H1 (cell line): ENCODE results near the gene DLG1. TPM values are rescaled to one million over a fixed set of nuclear protein-coding genes. Genes with fewer than 3 reads are reported as not detected.

ENCODE experiments used
- CTCF ChIA-PET: fragments of 300-600 bp; sonication (Branson Sonifier 250); formaldehyde crosslinking; loops from one replicate; lab custom pipeline; 2021; ENCODE audit not compliant: partially characterized antibody; lab: Charles Lee
- POLR2A ChIA-PET: fragments of 300-600 bp; sonication (Branson Sonifier 250); formaldehyde crosslinking; loops from one replicate; lab custom pipeline; 2021; ENCODE audit warnings: inconsistent platforms; ENCODE audit not compliant: partially characterized antibody; lab: Charles Lee
- DNase-seq, 2 experiments: peaks; one replicate each; pipeline versions ENCODE4 v3.0.0 to v3.0.0-alpha.2; 2010 to 2022; ENCODE audit warnings: low spot score in 2 of 2, low read depth in 1 of 2, mixed read lengths in 1 of 2
- FAIRE-seq: peaks from 2 replicates; lab custom pipeline; 2011; peaks lifted over from hg19 to GRCh38; lab: Jason Lieb, UNC
- H2AFZ ChIP-seq: 2 replicates; pipeline ENCODE4 v1.8.1; 2012; ENCODE audit warnings: low read length, inconsistent platforms
- H2AK5ac ChIP-seq: 2 replicates; pipeline ENCODE4 v1.6.1; 2013; ENCODE audit warnings: low read depth, low read length
- H2BK120ac ChIP-seq: replicated peaks from 2 replicates; pipeline ENCODE3; 2013; ENCODE audit warnings: low read depth, low read length, inconsistent platforms
- H2BK12ac ChIP-seq: 2 replicates; pipeline ENCODE4 v1.6.1; 2013; ENCODE audit warnings: low read depth, low read length
- H2BK15ac ChIP-seq: 2 replicates; pipeline ENCODE4 v1.6.1; 2013; ENCODE audit warnings: low read length
- H2BK20ac ChIP-seq: 2 replicates; pipeline ENCODE4 v1.6.1; 2013; ENCODE audit warnings: low read length
- H2BK5ac ChIP-seq: 2 replicates; pipeline ENCODE4 v1.6.1; 2013; ENCODE audit warnings: low read depth, low read length
- H3K14ac ChIP-seq: 2 replicates; pipeline ENCODE4 v1.6.1; 2013; ENCODE audit warnings: inconsistent platforms; ENCODE audit not compliant: insufficient read length
- H3K18ac ChIP-seq: 2 replicates; pipeline ENCODE4 v1.6.1; 2013; ENCODE audit warnings: low read length; ENCODE audit errors: extremely low read depth
- H3K23ac ChIP-seq: 2 replicates; pipeline ENCODE4 v1.6.1; 2013; ENCODE audit warnings: inconsistent platforms; ENCODE audit not compliant: insufficient read length
- H3K23me2 ChIP-seq: 2 replicates; pipeline ENCODE4 v1.6.1; 2013; ENCODE audit warnings: low read depth, low read length
- H3K27ac ChIP-seq: 2 replicates; pipeline ENCODE4 v1.6.1; 2011; ENCODE audit warnings: low read depth, low read length, inconsistent platforms
- H3K27me3 ChIP-seq, 4 experiments: replicated peaks in 1 of 4; 1 replicate in 1 of 4; 2 replicates in 3 of 4; pipeline versions ENCODE4 v1.6.1 to v1.8.1; 2011 to 2013; ENCODE audit warnings: low read length in 3 of 4, mild to moderate bottlenecking in 3 of 4, inconsistent platforms in 2 of 4, mixed read lengths in 2 of 4, moderate library complexity in 1 of 4; ENCODE audit not compliant: control insufficient read depth in 3 of 4, insufficient read depth in 3 of 4; ENCODE audit errors: extremely low read depth in 1 of 4
- H3K36me3 ChIP-seq, 4 experiments: 2 replicates each; pipeline versions ENCODE4 v1.6.1 to v1.8.1; 2011 to 2013; ENCODE audit warnings: mild to moderate bottlenecking in 4 of 4, low read length in 3 of 4, moderate library complexity in 2 of 4, control low read depth in 1 of 4, inconsistent platforms in 1 of 4; ENCODE audit not compliant: insufficient read depth in 4 of 4, control insufficient read depth in 2 of 4
- H3K4ac ChIP-seq: replicated peaks from 2 replicates; pipeline ENCODE3; 2013; ENCODE audit warnings: low read length, low read depth, mixed read lengths, inconsistent platforms; ENCODE audit not compliant: insufficient read length
- H3K4me1 ChIP-seq, 4 experiments: replicated peaks in 1 of 4; 1 replicate in 1 of 4; 2 replicates in 3 of 4; pipeline versions ENCODE4 v1.6.1 to v1.8.1; 2011 to 2013; ENCODE audit warnings: low read length in 3 of 4, inconsistent platforms in 2 of 4, mixed read lengths in 1 of 4; ENCODE audit not compliant: insufficient read depth in 4 of 4, control insufficient read depth in 3 of 4
- H3K4me2 ChIP-seq, 2 experiments: 2 replicates each; pipeline versions ENCODE4 v1.6.1 to v1.8.1; 2011 to 2013; ENCODE audit warnings: low read depth in 2 of 2, low read length in 2 of 2, control low read depth in 1 of 2, inconsistent platforms in 1 of 2, mild to moderate bottlenecking in 1 of 2; ENCODE audit not compliant: insufficient read depth in 1 of 2
- H3K4me3 ChIP-seq, 4 experiments: fragments of 200-600, 300-600 bp in 1 of 4; sonication (generic), shearing (Covaris generic), sonication (Bioruptor Twin) in 1 of 4; 2 replicates each; pipeline versions ENCODE4 v1.5.1 to v1.8.1; 2011 to 2016; ENCODE audit warnings: low read length in 4 of 4, low read depth in 3 of 4, control low read depth in 2 of 4, inconsistent platforms in 2 of 4, mild to moderate bottlenecking in 2 of 4, mixed read lengths in 1 of 4, moderate library complexity in 1 of 4; ENCODE audit not compliant: insufficient read depth in 2 of 4; ENCODE audit errors: extremely low read depth in 1 of 4
- H3K56ac ChIP-seq: replicated peaks from 2 replicates; pipeline ENCODE3; 2013; ENCODE audit warnings: low read depth, mild to moderate bottlenecking, mixed read lengths, low read length, inconsistent platforms; ENCODE audit not compliant: insufficient read length
- H3K79me1 ChIP-seq: 2 replicates; pipeline ENCODE4 v1.6.1; 2013; ENCODE audit warnings: low read depth, low read length, control low read depth
- H3K79me2 ChIP-seq, 2 experiments: 2 replicates each; pipeline versions ENCODE4 v1.6.1 to v1.8.1; 2012 to 2013; ENCODE audit warnings: low read length in 2 of 2, mild to moderate bottlenecking in 2 of 2, inconsistent platforms in 1 of 2; ENCODE audit not compliant: insufficient read depth in 2 of 2, control insufficient read depth in 1 of 2
- H3K9ac ChIP-seq, 4 experiments: replicated peaks in 1 of 4; 1 replicate in 1 of 4; 2 replicates in 3 of 4; pipeline versions ENCODE4 v1.6.1 to v1.8.1; 2011 to 2013; ENCODE audit warnings: low read depth in 3 of 4, low read length in 3 of 4, control low read depth in 2 of 4, mild to moderate bottlenecking in 2 of 4, moderate library complexity in 2 of 4, inconsistent platforms in 1 of 4; ENCODE audit errors: extremely low read depth in 1 of 4
- H3K9me3 ChIP-seq, 2 experiments: 2 replicates each; pipeline versions ENCODE4 v1.6.1 to v1.8.1; 2012 to 2013; ENCODE audit warnings: mild to moderate bottlenecking in 2 of 2, moderate library complexity in 2 of 2, control low read depth in 1 of 2, inconsistent platforms in 1 of 2, low read depth in 1 of 2, low read length in 1 of 2, mixed read lengths in 1 of 2; ENCODE audit not compliant: insufficient read depth in 2 of 2
- H4K20me1 ChIP-seq, 2 experiments: replicated peaks in 1 of 2; 2 replicates each; pipeline versions ENCODE3 to v1.8.1; 2011 to 2013; ENCODE audit warnings: inconsistent platforms in 2 of 2, low read length in 2 of 2, mild to moderate bottlenecking in 1 of 2; ENCODE audit not compliant: insufficient read depth in 2 of 2, control insufficient read depth in 1 of 2
- H4K5ac ChIP-seq: 2 replicates; pipeline ENCODE4 v1.6.1; 2013; ENCODE audit warnings: low read length, low read depth, mixed read lengths, inconsistent platforms; ENCODE audit not compliant: insufficient read length
- H4K8ac ChIP-seq: 2 replicates; pipeline ENCODE4 v1.8.0; 2013; ENCODE audit warnings: mild to moderate bottlenecking, moderate library complexity, low read length, inconsistent platforms; ENCODE audit not compliant: insufficient read depth; ENCODE audit errors: extremely low read depth
- H4K91ac ChIP-seq: replicated peaks from 2 replicates; pipeline ENCODE3; 2013; ENCODE audit warnings: low read length, mixed read lengths, inconsistent platforms; ENCODE audit not compliant: insufficient read length
- CHD1 ChIP-seq: IDR thresholded peaks from 2 replicates; pipeline ENCODE4 v1.6.1; 2012; ENCODE audit warnings: low read depth, low read length, improper control_type of control experiment
- CREB1 ChIP-seq: IDR thresholded peaks from 2 replicates; pipeline ENCODE4 v1.6.1; 2012; ENCODE audit warnings: inconsistent platforms
- JUN ChIP-seq: IDR thresholded peaks from 2 replicates; pipeline ENCODE4 v1.6.1; 2011; ENCODE audit warnings: low read depth, mild to moderate bottlenecking, improper control_type of control experiment, low read length
- MAX ChIP-seq: IDR thresholded peaks from 2 replicates; pipeline ENCODE4 v1.6.1; 2012; ENCODE audit warnings: inconsistent platforms
- PHF8 ChIP-seq: fragments of 200-600 bp; sonication (generic); conservative IDR thresholded peaks from 2 replicates; pipeline ENCODE4 v1.7.1; 2012; ENCODE audit warnings: low read depth, mild to moderate bottlenecking, inconsistent platforms, low read length, moderate library complexity
- SIN3A ChIP-seq, 2 experiments: IDR thresholded peaks in 1 of 2; conservative IDR thresholded peaks in 1 of 2; 2 replicates each; pipeline ENCODE4 v1.6.1; 2011 to 2012; ENCODE audit warnings: low read length in 2 of 2, improper control_type of control experiment in 1 of 2, low read depth in 1 of 2, mild to moderate bottlenecking in 1 of 2
- SP1 ChIP-seq: IDR thresholded peaks from 2 replicates; pipeline ENCODE4 v1.6.1; 2011; ENCODE audit warnings: low read depth, low read length
- TBP ChIP-seq: IDR thresholded peaks from 2 replicates; pipeline ENCODE4 v1.6.1; 2011; ENCODE audit warnings: low read depth, low read length, improper control_type of control experiment
- TCF12 ChIP-seq: IDR thresholded peaks from 2 replicates; pipeline ENCODE4 v1.6.1; 2011; ENCODE audit warnings: low read depth, mild to moderate bottlenecking, low read length
- WGBS, 2 experiments: shearing (Covaris generic) in 1 of 2; methylation state at CpG; one replicate each; pipeline versions ENCODE4 v1.1.6 to v1.1.7; 2013 to 2015; ENCODE audit warnings: low lambda C conversion rate in 2 of 2, mixed read lengths in 2 of 2, inconsistent platforms in 1 of 2, low coverage in 1 of 2, missing lambda C conversion rate in 1 of 2; ENCODE audit not compliant: insufficient replicate concordance in 2 of 2, insufficient coverage in 1 of 2, insufficient read length in 1 of 2; ENCODE audit errors: extremely low coverage in 1 of 2, missing lambda C conversion rate in 1 of 2; 5-methylcytosine and 5-hydroxymethylcytosine counted together
- polyA plus RNA-seq, 7 experiments: library from polyadenylated mRNA; depleted of rRNA in 3 of 7; stranded (reverse) in 5 of 7; unstranded in 2 of 7; fragments of >200 nt in 5 of 7; fragments of 200-250 nt in 2 of 7; gene quantifications; 1 replicate in 5 of 7; 2 replicates in 1 of 7; 4 replicates in 1 of 7; pipeline versions ENCODE4 v1.2.1 to v1.2.3, GENCODE V29; 2011 to 2013; ENCODE audit warnings: missing spikeins in 2 of 7, mixed read lengths in 2 of 7
- total RNA-seq: library from RNA; stranded (reverse); fragmentation: NEBNext Ultra II Directional; extraction: Animal tissue kit (Norgen Biotek cat#: 25700); gene quantifications from 2 replicates; pipeline ENCODE4 v1.2.1, GENCODE V29; 2021

Gene DLG1
- total and polyA plus RNA-seq, 2 of the 8 experiments (the other 6 are each of a cell fraction or from before 2014, with no cell fraction given), result 13.4 to 78.8 TPM

- no peaks in the 10 kb centered on the region for H3K9me3 ChIP-seq
- no peak overlapping the region for H2AFZ ChIP-seq
- no peak overlapping the region for H3K4me2 ChIP-seq
- no peak overlapping the region for H3K18ac ChIP-seq
- POLR2A ChIA-PET, result no interaction called here
- no peaks in the 10 kb centered on the region for H3K27me3 ChIP-seq
- no peak overlapping the region for H2BK5ac ChIP-seq
- FAIRE-seq, result no peak
- H4K5ac ChIP-seq, result no peak overlapping the region
- CTCF ChIA-PET, result no interaction called here
- no peak overlapping the region for H2BK20ac ChIP-seq
- no peak overlapping the region for H3K4me3 ChIP-seq
- no peaks in the 10 kb centered on the region for H3K23me2 ChIP-seq
- peaks cover 0 to 5% (median 2%) of the 10 kb centered on the region in 4 experiments; a peak in 2 of 8 replicates for H3K36me3 ChIP-seq
- H2BK12ac ChIP-seq, result no peak overlapping the region
- peaks cover 13 to 86% of the 10 kb centered on the region in 2 experiments for H3K79me2 ChIP-seq
- no peak overlapping the region for H4K8ac ChIP-seq
- DNase-seq, result no peak
- H3K56ac ChIP-seq, result no peak overlapping the region
- WGBS, 2 experiments, result 61% methylated on average over 1 of the region's 1 CpG; no CpG with 5 or more reads in 1 of the 2 experiments
- TF ChIP-seq TCF12, result no peak
- TF ChIP-seq SIN3A (conservative IDR thresholded peaks at IDR 0.05 in 1 of 2, IDR thresholded peaks at IDR 0.05 in 1 of 2; ENCODE audit: low read depth in 1 of 2, low read length in 2 of 2), result no peak
- TF ChIP-seq CHD1, result no peak
- no peak for TF ChIP-seq CREB1
- no peak for TF ChIP-seq JUN
- no peak for TF ChIP-seq TBP
- TF ChIP-seq PHF8, result no peak
- no peak for TF ChIP-seq MAX
- no peak for TF ChIP-seq SP1
- H3K27ac ChIP-seq, result no peak overlapping the region
- H2AK5ac ChIP-seq, result no peak overlapping the region
- H3K4ac ChIP-seq, result no peak overlapping the region
- no peak overlapping the region for H3K23ac ChIP-seq
- H3K9ac ChIP-seq, result no peak overlapping the region
- peaks cover 3 to 25% (median 10%) of the 10 kb centered on the region in 4 experiments; a peak in 6 of 7 replicates for H3K4me1 ChIP-seq
- H3K14ac ChIP-seq, result no peak overlapping the region
- no peak overlapping the region for H2BK15ac ChIP-seq
- peaks cover 3 to 10% of the 10 kb centered on the region in 2 experiments for H4K20me1 ChIP-seq
- H4K91ac ChIP-seq, result no peak overlapping the region
- no peak overlapping the region for H2BK120ac ChIP-seq
- peaks cover 16% of the 10 kb centered on the region for H3K79me1 ChIP-seq
These were observed 59.6 kb downstream of the DLG1 start for GRCh38 chr3:197238842-197239241.
